GM23338 (cell line): ENCODE data around the gene PPIL1.

Experiments
- CREB1 ChIP-seq: fragments of 250-450 bp; sonication (Bioruptor Pico); IDR thresholded peaks from 2 replicates; pipeline ENCODE4 v1.5.0; 2020; ENCODE audit warnings: low read depth, mild to moderate bottlenecking, moderate library complexity
- CTCF ChIP-seq, 2 experiments: fragments of 200-600 bp in 1 of 2; sonication (generic) in 1 of 2; conservative IDR thresholded peaks; 2 replicates each; pipeline versions ENCODE4 v1.5.1 to v1.6.1; 2016 to 2017; ENCODE audit warnings: antibody characterized with exemption in 2 of 2, low read depth in 2 of 2, mild to moderate bottlenecking in 2 of 2, moderate library complexity in 1 of 2
- EZH2 ChIP-seq: fragments of 200-600 bp; sonication (generic); IDR thresholded peaks from one replicate; pipeline ENCODE4 v1.8.0; 2017; ENCODE audit warnings: antibody characterized with exemption, mild to moderate bottlenecking, low read depth; ENCODE audit not compliant: unreplicated experiment
- EZH2phosphoT487 ChIP-seq: fragments of 200-600 bp; sonication (generic); IDR thresholded peaks from one replicate; pipeline ENCODE4 v1.8.1; 2018; ENCODE audit warnings: antibody characterized with exemption; ENCODE audit not compliant: unreplicated experiment
- JUNB ChIP-seq: IDR thresholded peaks from one replicate; pipeline ENCODE4 v1.6.1; 2016; ENCODE audit warnings: antibody characterized with exemption; ENCODE audit not compliant: unreplicated experiment
- NANOG ChIP-seq: IDR thresholded peaks from 2 replicates; pipeline ENCODE4 v1.6.1; 2016; ENCODE audit warnings: antibody characterized with exemption, borderline replicate concordance
- POLR2AphosphoS5 ChIP-seq: IDR thresholded peaks from 2 replicates; pipeline ENCODE4 v1.6.1; 2016; ENCODE audit warnings: antibody characterized with exemption, low read depth
- REST ChIP-seq: IDR thresholded peaks from one replicate; pipeline ENCODE4 v1.6.1; 2018; ENCODE audit warnings: antibody characterized with exemption; ENCODE audit not compliant: unreplicated experiment
- ZNF114 ChIP-seq: fragments of 250-450 bp; sonication (Bioruptor Pico); IDR thresholded peaks from 2 replicates; pipeline ENCODE4 v1.5.0; 2020; ENCODE audit warnings: mild to moderate bottlenecking, moderate library complexity
- ZNF331 ChIP-seq: fragments of 250-450 bp; sonication (Bioruptor Pico); IDR thresholded peaks from 2 replicates; pipeline ENCODE4 v1.5.0; 2020; ENCODE audit warnings: low read depth, mild to moderate bottlenecking, moderate library complexity
- ZNF462 ChIP-seq: fragments of 250-450 bp; sonication (Bioruptor Pico); IDR thresholded peaks from 2 replicates; pipeline ENCODE4 v1.5.0; 2020; ENCODE audit warnings: mild to moderate bottlenecking, moderate library complexity
- TF ChIP-seq, protein P1 (sequence below): IDR thresholded peaks from 2 replicates; pipeline ENCODE4 v1.6.1; 2016; ENCODE audit warnings: antibody characterized with exemption

DNA sequence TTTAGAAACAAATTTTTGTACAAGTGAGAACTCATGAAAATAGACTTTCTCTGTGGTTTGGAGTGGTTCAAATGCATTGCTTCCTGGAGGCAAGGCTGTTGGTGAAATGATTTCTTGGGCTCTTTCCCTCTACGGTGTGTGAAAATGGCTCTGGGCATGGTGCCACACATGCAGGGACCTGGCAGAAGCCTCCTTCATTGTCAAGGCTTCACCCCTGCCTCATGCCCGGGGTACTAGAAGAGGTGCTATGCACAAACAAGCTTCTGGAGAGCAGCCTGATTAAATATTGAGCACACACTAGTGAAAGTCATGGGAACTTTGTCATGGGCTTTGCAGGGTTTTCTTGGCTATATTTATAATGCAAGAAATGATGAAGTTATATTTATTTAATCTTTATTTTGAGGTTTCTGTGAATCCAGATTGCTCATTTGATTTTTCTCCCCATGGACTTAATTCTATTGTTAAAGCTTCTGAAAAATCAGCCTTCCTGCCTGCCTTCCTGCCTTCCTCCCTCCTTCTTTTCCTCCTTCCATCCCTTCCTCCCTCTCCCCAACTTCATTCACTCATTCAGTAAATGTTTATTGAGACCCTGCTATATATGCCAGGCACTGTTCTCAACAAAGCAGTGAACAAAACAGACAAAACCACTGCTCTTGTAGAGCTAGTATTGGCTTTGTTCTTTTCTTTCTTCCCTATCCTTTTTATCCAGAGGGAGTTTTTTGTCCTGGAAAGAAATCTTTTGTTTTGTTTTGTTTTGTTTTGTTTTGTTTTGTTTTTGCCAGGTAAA lies 32.1 kb upstream of the PPIL1 start:
- no peak for TF ChIP-seq CTCF (conservative IDR thresholded peaks at IDR 0.05; ENCODE audit: low read depth in 2 of 2)
- TF ChIP-seq EZH2phosphoT487: no peak
- no peak for TF ChIP-seq ZNF331 (CRISPR knock-in tag)
- TF ChIP-seq POLR2AphosphoS5: no peak
- no peak for TF ChIP-seq EZH2
- TF ChIP-seq JUNB: no peak
- TF ChIP-seq NANOG: no peak
- TF ChIP-seq REST: no peak
- no peak for TF ChIP-seq CREB1
- TF ChIP-seq, protein P1, sequence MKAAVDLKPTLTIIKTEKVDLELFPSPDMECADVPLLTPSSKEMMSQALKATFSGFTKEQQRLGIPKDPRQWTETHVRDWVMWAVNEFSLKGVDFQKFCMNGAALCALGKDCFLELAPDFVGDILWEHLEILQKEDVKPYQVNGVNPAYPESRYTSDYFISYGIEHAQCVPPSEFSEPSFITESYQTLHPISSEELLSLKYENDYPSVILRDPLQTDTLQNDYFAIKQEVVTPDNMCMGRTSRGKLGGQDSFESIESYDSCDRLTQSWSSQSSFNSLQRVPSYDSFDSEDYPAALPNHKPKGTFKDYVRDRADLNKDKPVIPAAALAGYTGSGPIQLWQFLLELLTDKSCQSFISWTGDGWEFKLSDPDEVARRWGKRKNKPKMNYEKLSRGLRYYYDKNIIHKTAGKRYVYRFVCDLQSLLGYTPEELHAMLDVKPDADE: no peak
- TF ChIP-seq ZNF114: no peak
- no peak for TF ChIP-seq ZNF462 (CRISPR knock-in tag)
